H1 (cell line): ENCODE measurements around the gene CAV1. TPM values are rescaled to one million over a fixed set of nuclear protein-coding genes. Genes with fewer than 3 reads are reported as not detected.

Experiments used
- BACH1 ChIP-seq: IDR thresholded peaks from 2 replicates; pipeline ENCODE4 v1.6.1; 2012; ENCODE audit warnings: low read length, improper control_type of control experiment
- NANOG ChIP-seq: IDR thresholded peaks from 2 replicates; pipeline ENCODE4 v1.6.1; 2011; ENCODE audit warnings: low read length, low read depth, mild to moderate bottlenecking, inconsistent platforms; ENCODE audit not compliant: insufficient read depth, poor library complexity, severe bottlenecking
- RXRA ChIP-seq: IDR thresholded peaks from 2 replicates; pipeline ENCODE4 v1.6.1; 2011; ENCODE audit warnings: low read depth, mild to moderate bottlenecking, low read length, moderate library complexity; ENCODE audit not compliant: insufficient read depth
- SIX5 ChIP-seq: IDR thresholded peaks from 2 replicates; pipeline ENCODE4 v1.6.1; 2011; ENCODE audit warnings: mild to moderate bottlenecking, low read depth, low read length
- SP2 ChIP-seq: IDR thresholded peaks from 2 replicates; pipeline ENCODE4 v1.6.1; 2012; ENCODE audit warnings: mild to moderate bottlenecking, low read length, inconsistent platforms
- YY1 ChIP-seq: IDR thresholded peaks from 2 replicates; pipeline ENCODE4 v1.6.1; 2011; ENCODE audit warnings: low read depth, mild to moderate bottlenecking, low read length
- polyA plus RNA-seq, 7 experiments: library from polyadenylated mRNA; depleted of rRNA in 3 of 7; stranded (reverse) in 5 of 7; unstranded in 2 of 7; fragments of >200 nt in 5 of 7; fragments of 200-250 nt in 2 of 7; gene quantifications; 1 replicate in 5 of 7; 2 replicates in 1 of 7; 4 replicates in 1 of 7; pipeline versions ENCODE4 v1.2.1 to v1.2.3, GENCODE V29; 2011 to 2013; ENCODE audit warnings: missing spikeins in 2 of 7, mixed read lengths in 2 of 7
- total RNA-seq: library from RNA; stranded (reverse); fragmentation: NEBNext Ultra II Directional; extraction: Animal tissue kit (Norgen Biotek cat#: 25700); gene quantifications from 2 replicates; pipeline ENCODE4 v1.2.1, GENCODE V29; 2021
- TF ChIP-seq, protein P1 (sequence below): IDR thresholded peaks from 2 replicates; pipeline ENCODE4 v1.6.1; 2011; ENCODE audit warnings: low read depth, mild to moderate bottlenecking, low read length; ENCODE audit not compliant: insufficient read depth
- TF ChIP-seq, protein P2 (sequence below): IDR thresholded peaks from 2 replicates; pipeline ENCODE4 v1.6.1; 2012; ENCODE audit warnings: inconsistent platforms
- TF ChIP-seq, protein P3 (sequence below): IDR thresholded peaks from 2 replicates; pipeline ENCODE4 v1.6.1; 2012; ENCODE audit warnings: low read length, inconsistent platforms

CAV1 gene
- total and polyA plus RNA-seq, 2 of the 8 experiments (the other 6 are each of a cell fraction or from before 2014, with no cell fraction given): 16.3 to 21.8 TPM

GRCh38 chr7:116478834-116479233 is 46.0 kb upstream of the CAV1 start (continued):
- TF ChIP-seq, protein P1, sequence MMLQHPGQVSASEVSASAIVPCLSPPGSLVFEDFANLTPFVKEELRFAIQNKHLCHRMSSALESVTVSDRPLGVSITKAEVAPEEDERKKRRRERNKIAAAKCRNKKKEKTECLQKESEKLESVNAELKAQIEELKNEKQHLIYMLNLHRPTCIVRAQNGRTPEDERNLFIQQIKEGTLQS: no peak
- TF ChIP-seq, protein P2, sequence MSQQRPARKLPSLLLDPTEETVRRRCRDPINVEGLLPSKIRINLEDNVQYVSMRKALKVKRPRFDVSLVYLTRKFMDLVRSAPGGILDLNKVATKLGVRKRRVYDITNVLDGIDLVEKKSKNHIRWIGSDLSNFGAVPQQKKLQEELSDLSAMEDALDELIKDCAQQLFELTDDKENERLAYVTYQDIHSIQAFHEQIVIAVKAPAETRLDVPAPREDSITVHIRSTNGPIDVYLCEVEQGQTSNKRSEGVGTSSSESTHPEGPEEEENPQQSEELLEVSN: no peak
- TF ChIP-seq, protein P3, sequence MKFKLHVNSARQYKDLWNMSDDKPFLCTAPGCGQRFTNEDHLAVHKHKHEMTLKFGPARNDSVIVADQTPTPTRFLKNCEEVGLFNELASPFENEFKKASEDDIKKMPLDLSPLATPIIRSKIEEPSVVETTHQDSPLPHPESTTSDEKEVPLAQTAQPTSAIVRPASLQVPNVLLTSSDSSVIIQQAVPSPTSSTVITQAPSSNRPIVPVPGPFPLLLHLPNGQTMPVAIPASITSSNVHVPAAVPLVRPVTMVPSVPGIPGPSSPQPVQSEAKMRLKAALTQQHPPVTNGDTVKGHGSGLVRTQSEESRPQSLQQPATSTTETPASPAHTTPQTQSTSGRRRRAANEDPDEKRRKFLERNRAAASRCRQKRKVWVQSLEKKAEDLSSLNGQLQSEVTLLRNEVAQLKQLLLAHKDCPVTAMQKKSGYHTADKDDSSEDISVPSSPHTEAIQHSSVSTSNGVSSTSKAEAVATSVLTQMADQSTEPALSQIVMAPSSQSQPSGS: no peak
- TF ChIP-seq BACH1 (no peak), NANOG (no peak), YY1 (no peak), SP2 (no peak), SIX5 (no peak), RXRA (no peak)
